NCI-H2171 treated with DMSO at 0.1 percent for 48 hours (cell line): Measurements from ENCODE around the gene PIP4K2B.
A peak's percentile ranks its signal among the peaks of the same experiment; 100 is the strongest.
"Not testable (repeated sequence)": the region's sequence is repeated elsewhere in the genome, so short reads cannot be mapped to it uniquely, and the experiment has no call there.

Experiments
- DNase-seq: peaks from one replicate; lab custom pipeline; 2025; lab: John Stamatoyannopoulos, UW

The PIP4K2B gene

GRCh38 chr17:38799501-38800236 is at the start of gene PIP4K2B:
PIP4K2B (minus strand) TSS chr17:38799556; CDS start chr17:38799424, 132 bp downstream.
- DNase-seq = peak; percentile 97

- DNase-seq = no peak
These were observed 49.2 kb upstream of the PIP4K2B start for GRCh38 chr17:38848557-38848891.

- peak; percentile 33 for DNase-seq
These were observed 45.0 kb upstream of the PIP4K2B start for GRCh38 chr17:38844261-38844757.

GRCh38 chr17:38825762-38826247 is 26.4 kb upstream of the PIP4K2B start:
- no peak for DNase-seq

DNA sequence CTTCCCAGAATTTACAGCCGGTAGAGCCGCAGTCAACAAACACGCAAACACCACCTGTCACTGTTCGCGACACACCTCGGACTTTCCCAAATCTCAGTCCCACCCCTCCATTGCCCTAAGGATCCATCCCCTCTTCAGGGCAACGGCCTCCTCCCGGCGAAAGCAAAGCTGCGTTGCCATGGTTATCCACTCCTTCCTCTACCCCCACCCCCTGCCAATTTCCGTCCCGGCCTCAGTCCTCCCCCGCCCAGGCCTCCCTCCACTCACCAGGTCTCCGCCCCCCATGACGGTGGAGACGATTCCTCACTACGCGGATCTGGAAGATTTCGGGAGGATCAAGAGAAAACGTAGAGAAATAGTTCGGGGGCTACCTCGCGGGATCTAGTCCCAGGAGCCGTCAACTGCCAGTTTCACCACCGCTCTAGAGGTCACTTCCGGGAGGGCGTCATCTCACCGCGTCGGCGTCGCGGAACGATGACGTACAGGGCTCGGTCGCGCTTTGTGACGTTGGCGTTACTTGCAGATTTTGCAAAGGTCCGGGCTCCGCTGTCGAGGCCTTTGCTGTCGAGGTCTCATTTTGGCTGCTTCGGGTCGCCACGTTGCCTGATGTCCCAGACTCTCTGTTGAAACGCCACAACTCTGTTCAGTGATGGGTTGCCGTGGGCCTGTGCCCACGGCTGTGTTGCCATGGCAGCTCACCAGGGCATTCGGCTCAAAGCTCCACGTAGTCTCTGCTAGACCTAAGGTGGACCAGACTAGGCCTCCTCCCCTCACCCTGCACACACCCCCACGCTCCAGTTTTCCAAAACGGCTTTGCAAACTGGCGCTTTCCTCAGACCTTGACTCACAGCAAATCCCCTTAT is 25.8 kb upstream of the PIP4K2B start, which contains the start of gene CWC25:
CWC25 (minus strand) TSS at position 423 of the 863 bp plus-strand sequence; CDS start at position 285, 138 bp downstream.
- peak; percentile 96 for DNase-seq

DNA sequence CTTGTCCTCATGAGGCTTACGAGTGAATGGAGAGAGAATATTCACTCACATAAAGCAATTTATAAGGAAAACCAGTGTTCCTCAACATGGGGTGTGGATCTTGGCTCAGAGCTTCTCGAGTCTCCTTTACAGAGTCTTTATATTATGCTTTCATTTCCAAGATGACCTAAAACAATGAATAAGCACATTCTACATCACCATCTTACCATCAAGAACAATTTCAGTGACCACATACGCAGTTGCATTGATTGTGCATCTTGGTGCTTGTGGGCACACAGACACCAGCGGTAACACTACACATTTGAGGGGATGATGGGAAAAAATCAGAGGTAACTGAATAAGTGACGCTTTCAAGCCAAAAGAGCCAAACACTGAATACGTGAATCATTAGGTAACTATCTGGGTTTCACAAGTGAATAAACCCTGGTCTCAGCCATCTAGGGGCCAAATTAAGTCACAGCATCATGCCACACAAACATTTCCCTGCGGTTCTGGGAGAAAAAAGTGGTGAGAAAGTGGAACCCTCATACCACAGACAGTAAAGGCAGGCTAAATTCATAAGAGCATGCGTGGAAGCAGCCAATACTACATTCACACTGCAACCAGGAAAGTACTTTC is 16.3 kb upstream of the PIP4K2B start:
- no peak for DNase-seq

GRCh38 chr17:38809828-38810227 is 10.5 kb upstream of the PIP4K2B start:
- no peak for DNase-seq

DNA sequence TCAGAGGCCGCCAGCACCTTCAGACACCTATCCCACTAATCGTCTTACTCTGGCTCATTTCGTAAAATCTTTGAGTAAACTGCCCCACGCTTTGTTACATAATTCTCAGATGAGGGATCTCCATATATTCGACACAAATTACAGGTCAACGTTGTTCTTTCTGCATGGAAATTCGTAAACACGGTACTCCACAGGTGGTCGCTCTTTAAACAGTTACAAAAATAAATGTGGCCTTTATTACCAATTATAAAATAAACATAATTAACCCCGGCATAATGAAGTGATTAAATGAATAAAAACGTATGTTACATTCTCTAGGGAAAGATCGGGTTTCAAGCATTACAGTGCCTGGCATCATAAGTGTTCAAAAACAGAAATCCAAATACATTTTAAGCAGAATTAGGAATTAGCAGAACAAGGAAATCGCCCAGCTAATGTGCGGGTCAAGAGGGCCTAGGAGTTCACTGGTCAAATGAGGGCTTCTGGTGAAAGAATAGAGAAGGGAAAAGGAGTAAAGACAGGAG is 943 bp upstream of the PIP4K2B start:
- DNase-seq = peak; percentile 71

GRCh38 chr17:38798614-38799500 is 499 bp downstream of the PIP4K2B start:
- DNase-seq = peak; percentile 53

DNA sequence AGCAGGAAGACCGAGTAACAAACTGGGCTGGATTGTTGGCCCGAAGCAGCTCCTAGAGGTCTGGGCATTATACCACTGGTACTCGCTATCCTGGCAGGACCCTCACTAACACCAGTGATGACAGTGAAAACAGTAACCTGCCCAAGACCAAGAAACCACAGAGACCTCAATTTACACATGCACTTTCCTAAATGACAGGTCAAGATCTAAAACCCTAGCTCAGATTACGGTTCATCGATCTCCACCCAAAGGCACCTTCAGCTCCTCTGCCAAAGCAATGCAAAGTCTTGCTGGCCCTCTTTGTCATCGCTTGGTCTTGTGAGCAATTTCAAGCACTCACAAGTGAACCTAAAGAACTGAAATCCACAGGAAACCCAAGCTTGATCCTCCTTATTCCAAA is 1.5 kb downstream of the PIP4K2B start:
- no peak for DNase-seq

DNA sequence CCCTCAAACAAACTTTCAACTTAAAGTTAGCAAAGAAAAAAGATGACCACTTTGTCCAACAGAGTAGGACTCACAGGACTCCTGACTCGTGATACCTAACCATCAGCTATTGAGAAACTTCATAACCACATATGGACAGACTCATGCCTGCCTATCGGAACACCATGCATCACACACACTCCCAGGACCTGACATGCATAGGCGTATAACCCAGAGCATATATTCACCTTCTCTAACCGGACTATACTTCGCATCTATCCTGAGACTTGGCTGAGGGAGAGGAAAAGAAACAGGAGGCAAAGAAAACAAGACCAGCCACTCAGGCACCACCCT is 2.2 kb downstream of the PIP4K2B start:
- no peak for DNase-seq

DNA sequence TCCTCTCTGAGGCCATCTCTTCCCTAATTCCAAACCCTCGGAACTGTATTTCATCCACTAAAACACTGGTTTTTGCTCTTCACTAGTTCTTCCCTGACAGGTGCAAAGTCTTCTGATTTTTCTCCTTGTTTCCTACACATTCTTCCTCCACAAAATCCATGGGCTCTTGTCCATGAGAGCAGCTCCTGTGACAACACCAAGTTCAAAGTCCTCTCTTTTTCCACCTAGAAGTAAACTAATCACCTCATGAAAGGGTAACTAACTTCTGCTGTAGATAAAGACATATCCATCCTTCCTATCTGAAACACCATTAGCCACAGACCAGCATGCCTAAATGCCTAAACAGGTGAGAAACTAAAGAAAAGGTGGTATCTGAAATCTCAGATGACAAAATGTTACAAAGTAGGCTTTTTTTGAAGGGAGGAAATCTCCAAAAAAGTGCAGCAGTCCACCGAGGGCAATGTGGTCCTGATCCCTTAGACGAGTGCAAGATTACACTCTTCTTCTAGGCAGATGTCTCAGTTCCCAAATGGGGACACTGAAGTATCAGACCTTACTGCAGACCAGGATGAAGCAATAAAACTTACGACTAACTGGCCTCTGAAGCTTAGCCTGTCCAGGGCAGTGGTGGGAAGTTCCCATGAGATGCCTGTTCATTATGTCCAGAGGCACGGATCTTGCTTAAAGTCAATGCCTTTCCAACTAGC is 2.8 kb downstream of the PIP4K2B start:
- no peak for DNase-seq

- DNase-seq = no peak
These were observed 5.1 kb downstream of the PIP4K2B start for GRCh38 chr17:38794221-38794620.

DNA sequence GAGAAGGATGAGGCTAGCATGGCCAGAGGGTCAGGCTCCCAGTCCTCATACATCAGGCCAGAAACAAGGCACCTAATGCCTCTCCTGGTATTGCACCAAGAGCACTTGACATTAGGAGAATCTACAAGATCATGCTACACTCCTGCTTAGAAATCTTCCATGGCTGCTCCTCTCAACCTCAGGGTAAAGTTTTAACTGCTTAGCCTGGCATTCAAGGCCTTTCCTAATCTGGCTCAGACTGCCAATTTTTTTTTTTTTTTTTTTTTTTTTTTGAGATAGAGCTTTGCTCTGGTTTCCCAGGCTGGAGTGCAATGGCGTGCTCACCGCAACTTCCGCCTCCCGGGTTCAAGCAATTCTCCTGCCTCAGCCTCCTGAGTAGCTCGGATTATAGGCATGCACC is 8.2 kb downstream of the PIP4K2B start:
- DNase-seq = no peak

- not testable (repeated sequence) for DNase-seq
These were observed 9.1 kb downstream of the PIP4K2B start for GRCh38 chr17:38790148-38790707.

DNA sequence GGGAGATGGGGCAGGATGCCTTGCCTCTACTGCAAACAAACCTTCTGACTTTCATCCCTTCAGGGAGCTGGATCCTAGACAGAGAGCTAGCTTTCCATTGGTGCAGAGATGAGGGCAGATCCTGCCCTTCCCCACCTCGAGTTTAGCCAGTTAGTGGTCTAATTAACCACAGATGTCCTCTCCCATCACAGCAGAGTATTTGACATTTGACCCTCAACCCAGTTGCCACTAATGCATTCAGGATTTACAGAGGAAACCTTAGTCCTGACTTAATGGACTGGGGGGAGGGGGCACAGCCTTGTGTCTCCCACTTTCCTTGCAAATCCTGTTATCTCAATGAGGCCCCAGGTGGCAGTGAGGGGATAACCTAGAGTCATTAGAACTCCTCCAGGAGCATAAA is 10.2 kb downstream of the PIP4K2B start:
- no peak for DNase-seq

GRCh38 chr17:38787999-38788398 is 11.4 kb downstream of the PIP4K2B start:
- not testable (repeated sequence) for DNase-seq

DNA sequence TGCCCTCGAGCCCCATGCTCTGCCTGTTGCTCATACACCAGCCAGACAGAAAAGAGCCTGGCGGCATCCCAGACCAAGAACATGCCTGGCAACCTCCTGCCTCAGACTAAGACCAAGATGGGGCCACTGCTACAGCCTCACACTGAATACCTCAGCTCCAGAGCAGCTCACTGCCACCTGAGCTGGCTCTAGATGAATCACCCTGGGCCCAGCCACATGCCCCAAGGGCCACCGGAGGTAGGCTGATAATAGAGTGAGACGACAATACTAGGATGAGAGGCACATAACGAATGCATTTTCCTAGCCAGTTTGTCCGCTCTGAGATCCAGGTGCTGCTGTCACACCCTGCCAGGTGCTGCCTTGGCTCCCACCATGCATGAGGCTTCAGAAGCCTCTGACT is 13.0 kb downstream of the PIP4K2B start:
- no peak for DNase-seq

GRCh38 chr17:38783227-38783626 is 16.1 kb downstream of the PIP4K2B start:
- DNase-seq = no peak
